T-helper 22 cell (primary cell): ENCODE results near the gene HSF2.

Experiments
- DNase-seq: peaks from one replicate; pipeline ENCODE4 v3.0.0-alpha.2; 2020; ENCODE audit warnings: low read depth

Gene HSF2

GRCh38 chr6:122399055-122399347, 451 bp upstream of the HSF2 start:
- no peak for DNase-seq

DNA sequence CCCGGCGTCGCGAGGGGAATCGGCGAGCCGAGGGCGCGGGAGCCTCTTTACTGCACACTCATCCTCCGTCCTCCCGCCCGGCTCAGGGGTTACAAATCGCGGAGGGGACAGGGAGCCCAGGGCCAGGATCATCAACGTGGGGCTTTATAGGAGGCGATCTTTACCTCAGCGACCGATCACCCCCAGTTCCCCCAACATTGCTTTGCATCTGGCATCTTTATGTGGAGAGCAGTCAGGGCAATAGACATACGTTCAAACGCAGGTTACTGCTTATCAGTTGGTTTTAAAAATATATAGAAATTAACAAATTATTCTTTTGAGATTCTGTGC, 634 bp downstream of the HSF2 start:
- DNase-seq, result no peak

GRCh38 chr6:122400462-122401089, 1.1 kb downstream of the HSF2 start:
- DNase-seq, result no peak

DNA sequence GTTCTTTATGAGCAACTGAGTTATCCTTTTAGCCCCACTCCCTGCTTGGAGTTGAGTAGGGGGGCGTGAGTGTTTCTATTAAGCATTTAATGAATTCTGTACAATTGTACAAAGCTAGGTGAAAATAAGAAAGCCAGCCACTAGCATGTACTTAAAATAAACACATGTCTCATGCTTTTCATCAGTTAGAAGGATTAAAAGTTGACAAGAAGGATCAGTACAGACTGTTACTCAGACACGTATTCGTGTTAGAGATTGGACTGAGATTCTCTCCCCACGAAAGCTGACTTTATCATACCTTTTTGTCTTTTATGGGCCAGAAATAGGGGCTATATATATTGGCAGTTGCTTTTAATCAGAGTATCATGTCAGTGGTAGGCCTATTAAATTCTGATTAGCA, 1.7 kb downstream of the HSF2 start:
- DNase-seq, result no peak

GRCh38 chr6:122404444-122404843, 5.0 kb downstream of the HSF2 start:
- no peak for DNase-seq

- DNase-seq, result no peak
These were observed 6.0 kb downstream of the HSF2 start for GRCh38 chr6:122405417-122405816.

- DNase-seq, result no peak
These were observed 6.7 kb downstream of the HSF2 start for GRCh38 chr6:122406187-122406586.

DNA sequence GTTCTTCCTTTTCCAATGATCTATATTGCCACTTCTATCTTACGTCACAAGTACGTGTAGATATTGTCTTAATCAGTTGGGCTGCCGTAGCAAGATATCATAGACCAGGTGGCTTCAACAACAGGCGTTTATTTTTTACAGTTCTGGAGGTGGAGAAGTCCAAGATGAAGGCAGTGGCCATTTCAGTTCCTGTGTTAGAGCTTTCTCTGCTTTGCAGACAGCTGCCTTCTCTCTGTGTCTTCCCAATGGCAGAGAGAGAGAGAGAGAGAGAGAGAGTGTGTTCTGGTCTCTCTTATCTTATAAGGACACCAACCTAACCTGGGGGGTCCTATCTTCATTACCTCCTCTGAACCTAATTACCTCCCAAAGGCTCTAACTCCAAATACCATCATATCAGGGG, 8.3 kb downstream of the HSF2 start:
- no peak for DNase-seq

DNA sequence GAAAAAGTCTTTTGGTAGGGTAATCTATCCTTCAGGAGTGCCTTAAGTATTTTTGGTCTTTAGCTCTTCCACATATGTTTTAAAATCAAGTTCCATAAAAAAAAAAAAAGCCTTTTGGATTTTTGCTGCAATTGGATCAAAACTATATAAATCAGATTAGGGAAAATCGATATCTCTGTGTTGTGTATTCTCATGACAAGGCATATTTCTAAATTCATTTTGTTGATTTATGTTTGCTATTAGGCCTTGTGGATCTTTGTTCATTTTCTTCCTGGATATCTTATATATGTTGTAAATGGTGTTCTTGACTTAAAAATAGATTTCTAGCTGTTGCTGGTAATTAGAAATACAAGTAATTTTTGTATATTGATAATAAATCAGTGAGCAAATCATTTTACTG, 8.8 kb downstream of the HSF2 start:
- no peak for DNase-seq

GRCh38 chr6:122408702-122409458, 9.4 kb downstream of the HSF2 start:
- no peak for DNase-seq

- DNase-seq, result no peak
These were observed 12.5 kb downstream of the HSF2 start for GRCh38 chr6:122412001-122412400.

GRCh38 chr6:122416825-122417224, 17.4 kb downstream of the HSF2 start:
- DNase-seq, result no peak

- DNase-seq, result no peak
These were observed 22.6 kb downstream of the HSF2 start for GRCh38 chr6:122422003-122422402.

GRCh38 chr6:122422614-122423267, 23.3 kb downstream of the HSF2 start:
- no peak for DNase-seq

- DNase-seq, result no peak
These were observed 24.3 kb downstream of the HSF2 start for GRCh38 chr6:122423734-122424133.

- no peak for DNase-seq
These were observed 27.1 kb downstream of the HSF2 start for GRCh38 chr6:122426597-122426996.

DNA sequence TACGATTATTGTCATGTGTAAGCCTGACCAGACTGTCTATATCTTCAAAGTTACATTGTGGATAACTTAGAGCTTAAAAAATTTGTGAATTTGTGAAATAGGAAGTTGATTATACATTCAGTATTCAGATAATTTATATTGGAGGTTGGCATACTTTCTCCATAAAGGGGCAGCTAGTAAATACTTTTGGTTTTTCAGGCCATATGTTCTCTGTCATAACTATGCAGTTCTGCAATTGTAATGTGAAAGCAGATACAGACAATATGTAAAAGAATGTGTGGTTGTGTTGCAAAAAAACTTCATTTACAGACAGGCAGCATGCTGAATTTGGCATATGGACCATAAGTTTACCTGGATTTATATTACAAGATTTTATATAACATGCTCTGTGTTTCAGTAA, 29.3 kb downstream of the HSF2 start:
- DNase-seq, result no peak

- DNase-seq, result no peak
These were observed 29.9 kb downstream of the HSF2 start for GRCh38 chr6:122429323-122429722.

- no peak for DNase-seq
These were observed 32.3 kb downstream of the HSF2 start for GRCh38 chr6:122431780-122432179.

GRCh38 chr6:122432816-122433215, 33.4 kb downstream of the HSF2 start:
- no peak for DNase-seq

- no peak for DNase-seq
These were observed 39.5 kb downstream of the HSF2 start for GRCh38 chr6:122438975-122439374.

- no peak for DNase-seq
These were observed 45.8 kb downstream of the HSF2 start for GRCh38 chr6:122445274-122445673.

- DNase-seq, result no peak
These were observed 49.6 kb downstream of the HSF2 start for GRCh38 chr6:122449069-122449468.

- no peak for DNase-seq
These were observed 53.1 kb downstream of the HSF2 start for GRCh38 chr6:122452509-122452908.
